K562 (cell line): ENCODE results near the gene UBE2R2. TPM values are rescaled to one million over a fixed set of nuclear protein-coding genes. Genes with fewer than 3 reads are reported as not detected.

Experiments
- ATAC-seq: fragments of 200-7000 bp; cut with Tn5 transposase; 3 replicates; pipeline ENCODE4 v1.9.1; 2020; ENCODE audit warnings: moderate library complexity
- BruUV-seq: library from RNA; stranded (reverse); fragments of 400-500 nt; replicated peaks from 2 replicates; lab custom pipeline; 2021; lab: Mats Ljungman, UMichigan
- CTCF ChIA-PET: fragments of 300-600 bp; formaldehyde crosslinking; extraction: SDS; loops from one replicate; lab custom pipeline; 2021; ENCODE audit warnings: low intra/inter-chr PET ratio; lab: Yijun Ruan, JAX
- POLR2A ChIA-PET: fragments of 300-600, 350-650 bp; sonication (Branson Sonifier 250); formaldehyde crosslinking; extraction: SDS; loops from one replicate; lab custom pipeline; 2021; ENCODE audit warnings: antibody characterized with exemption, inconsistent platforms; lab: Yijun Ruan, JAX
- DNase-seq, 4 experiments: peaks; one replicate each; pipeline versions ENCODE4 v3.0.0 to v3.0.0-alpha.2; 2011 to 2018; ENCODE audit warnings: low spot score in 3 of 4, mixed read lengths in 3 of 4; ENCODE audit errors: extremely low read depth in 1 of 4
- FAIRE-seq: peaks from 2 replicates; lab custom pipeline; 2011; peaks lifted over from hg19 to GRCh38; lab: Jason Lieb, UNC
- H2AFZ ChIP-seq: 2 replicates; pipeline ENCODE4 v1.6.0; 2011; ENCODE audit warnings: low read depth, low read length, control low read depth, inconsistent platforms
- H3K27ac ChIP-seq: fragments of 200-600 bp; 3 replicates; pipeline ENCODE4 v1.8.0; 2011; ENCODE audit warnings: low read depth, mild to moderate bottlenecking, control low read depth, inconsistent platforms, low read length, moderate library complexity, mixed read lengths; ENCODE audit errors: extremely low read depth
- H3K27me3 ChIP-seq, 2 experiments: fragments of 300-600 bp in 1 of 2; 2 replicates in 1 of 2; 3 replicates in 1 of 2; pipeline versions ENCODE4 v1.6.0 to v1.8.0; 2011; ENCODE audit warnings: inconsistent platforms in 2 of 2, low read length in 2 of 2, mild to moderate bottlenecking in 1 of 2, mixed read lengths in 1 of 2, moderate library complexity in 1 of 2; ENCODE audit not compliant: control insufficient read depth in 2 of 2, insufficient read depth in 2 of 2
- H3K36me3 ChIP-seq: fragments of 300-600 bp; 3 replicates; pipeline ENCODE4 v1.8.0; 2011; ENCODE audit warnings: mild to moderate bottlenecking, low read length, inconsistent platforms; ENCODE audit not compliant: control insufficient read depth, insufficient read depth
- H3K4me1 ChIP-seq, 2 experiments: fragments of 200-600 bp in 1 of 2; replicated peaks in 1 of 2; 2 replicates in 1 of 2; 3 replicates in 1 of 2; pipeline versions ENCODE4 v1.5.1 to v1.8.0; 2011; ENCODE audit warnings: inconsistent platforms in 2 of 2, low read length in 2 of 2, mild to moderate bottlenecking in 1 of 2, mixed read lengths in 1 of 2, moderate library complexity in 1 of 2; ENCODE audit not compliant: control insufficient read depth in 2 of 2, insufficient read depth in 2 of 2
- H3K4me2 ChIP-seq: 2 replicates; pipeline ENCODE4 v1.6.1; 2011; ENCODE audit warnings: low read length, control low read depth, inconsistent platforms, mixed read lengths; ENCODE audit not compliant: insufficient read depth
- H3K4me3 ChIP-seq: fragments of 200-600 bp; sonication (generic), shearing (Covaris generic); 2 replicates; pipeline ENCODE4 v1.5.1; 2016; ENCODE audit warnings: control low read depth, inconsistent platforms
- H3K79me2 ChIP-seq: fragments of 200-600 bp; 3 replicates; pipeline ENCODE4 v1.8.0; 2011; ENCODE audit warnings: low read length, inconsistent platforms; ENCODE audit not compliant: control insufficient read depth, insufficient read depth
- H3K9ac ChIP-seq, 2 experiments: 2 replicates each; pipeline versions ENCODE4 v1.6.0 to v1.6.1; 2011; ENCODE audit warnings: low read depth in 2 of 2, low read length in 2 of 2, control low read depth in 1 of 2, inconsistent platforms in 1 of 2, mild to moderate bottlenecking in 1 of 2, mixed read lengths in 1 of 2; ENCODE audit not compliant: insufficient read depth in 1 of 2
- H3K9me1 ChIP-seq: one replicate; pipeline ENCODE4 v1.6.0; 2011; ENCODE audit warnings: inconsistent platforms, mild to moderate bottlenecking, low read length, moderate library complexity; ENCODE audit not compliant: control insufficient read depth, insufficient read depth
- H3K9me3 ChIP-seq: replicated peaks from 2 replicates; pipeline ENCODE4 v1.5.1; 2011; ENCODE audit warnings: low read depth, low read length, inconsistent platforms; ENCODE audit not compliant: control insufficient read depth, insufficient read depth
- H4K20me1 ChIP-seq: replicated peaks from 2 replicates; pipeline ENCODE4 v1.6.1; 2011; ENCODE audit warnings: low read length, inconsistent platforms, mixed read lengths; ENCODE audit not compliant: control insufficient read depth, insufficient read depth
- CBFA2T2 ChIP-seq: fragments of 450-650 bp; conservative IDR thresholded peaks from 2 replicates; pipeline ENCODE4 v1.6.1; 2017; ENCODE audit warnings: mild to moderate bottlenecking
- DMBX1 ChIP-seq: fragments of 250-450 bp; sonication (Bioruptor Pico); IDR thresholded peaks from 2 replicates; pipeline ENCODE4 v1.8.0; 2022; ENCODE audit warnings: inconsistent platforms, mild to moderate bottlenecking, moderate library complexity, borderline replicate concordance
- EHMT2 ChIP-seq: fragments of 450-650 bp; IDR thresholded peaks from 2 replicates; pipeline ENCODE4 v1.6.1; 2018; ENCODE audit warnings: antibody characterized with exemption
- ETV5 ChIP-seq: sonication (generic); formaldehyde crosslinking; IDR thresholded peaks from 2 replicates; pipeline ENCODE4 v1.4.0; 2020; ENCODE audit warnings: low read depth, mild to moderate bottlenecking, missing genetic modification reagents
- GATAD2B ChIP-seq: fragments of 450-650 bp; IDR thresholded peaks from 2 replicates; pipeline ENCODE4 v1.6.1; 2017; ENCODE audit warnings: mild to moderate bottlenecking, borderline replicate concordance
- MYBL2 ChIP-seq, 2 experiments: fragments of 450-650 bp in 1 of 2; sonication (generic) in 1 of 2; formaldehyde crosslinking in 1 of 2; IDR thresholded peaks; 2 replicates each; pipeline versions ENCODE4 v1.6.1 to v1.8.1; 2017 to 2022; ENCODE audit warnings: borderline replicate concordance in 1 of 2, inconsistent platforms in 1 of 2, low read depth in 1 of 2, mild to moderate bottlenecking in 1 of 2, missing genetic modification reagents in 1 of 2, moderate library complexity in 1 of 2
- NR1H2 ChIP-seq: sonication (generic); formaldehyde crosslinking; IDR thresholded peaks from 2 replicates; pipeline ENCODE4 v1.4.0; 2020; ENCODE audit warnings: mild to moderate bottlenecking, missing genetic modification reagents
- RUNX1 ChIP-seq: sonication (generic); IDR thresholded peaks from 2 replicates; pipeline ENCODE4 v1.6.1; 2016; ENCODE audit warnings: antibody characterized with exemption, low read depth
- SUPT5H ChIP-seq: fragments of 450-650 bp; IDR thresholded peaks from 2 replicates; pipeline ENCODE4 v1.6.1; 2016
- ZBTB7A ChIP-seq: IDR thresholded peaks from 2 replicates; pipeline ENCODE4 v1.6.1; 2011; ENCODE audit warnings: low read depth, mild to moderate bottlenecking, low read length, moderate library complexity, borderline replicate concordance; ENCODE audit not compliant: control insufficient read depth
- ZNF23 ChIP-seq: fragments of 250-450 bp; sonication (Bioruptor Pico); IDR thresholded peaks from 2 replicates; pipeline ENCODE4 v1.4.0; 2020; ENCODE audit warnings: mild to moderate bottlenecking
- ZSCAN32 ChIP-seq: fragments of 450-650 bp; formaldehyde crosslinking; IDR thresholded peaks from 2 replicates; pipeline ENCODE4 v1.4.0; 2020; ENCODE audit warnings: mild to moderate bottlenecking, moderate library complexity
- WGBS: fragments of 100-300 bp; shearing (Covaris generic); methylation state at CpG from one replicate; pipeline ENCODE4 v1.1.6; 2016; ENCODE audit warnings: low coverage, mixed read lengths; ENCODE audit not compliant: insufficient coverage; ENCODE audit errors: missing lambda C conversion rate; 5-methylcytosine and 5-hydroxymethylcytosine counted together
- in situ Hi-C: fragments of 300-500 bp; cut with MboI; formaldehyde crosslinking; loops from 4 replicates; pipeline ENCODE4 v1.15.0; 2018; ENCODE audit warnings: inconsistent platforms, mixed read lengths
- intact Hi-C: fragments of 100-400 bp; cut with micrococcal nuclease; formaldehyde crosslinking; loops from 2 replicates; pipeline ENCODE4 v1.14.2; 2022
- polyA plus RNA-seq, 8 experiments: library from polyadenylated mRNA; depleted of rRNA in 4 of 8; stranded (reverse) in 5 of 8; unstranded in 3 of 8; fragments of >200 nt; fragmentation: Nextera tagmentation in 2 of 8; fragmentation: Illumina TruSeq in 1 of 8; extraction: Ambion mirVana in 2 of 8; extraction: Trizol in 1 of 8; gene quantifications; 2 replicates each; pipeline versions ENCODE4 v1.2.1 to v1.2.3, GENCODE V29; 2011 to 2014; ENCODE audit warnings: inconsistent platforms in 1 of 8, missing spikeins in 1 of 8
- total RNA-seq, 7 experiments: library from RNA; depleted of rRNA in 6 of 7; stranded (reverse); fragments of >200 nt in 6 of 7; fragmentation: Illumina TruSeq in 2 of 7; extraction: Trizol in 2 of 7; gene quantifications; 2 replicates each; pipeline versions ENCODE4 v1.2.1 to v1.2.3, GENCODE V29; 2011 to 2021; ENCODE audit warnings: low replicate concordance in 1 of 7

UBE2R2 gene
- total and polyA plus RNA-seq, 9 of the 15 experiments (the other 6 are each of a cell fraction or from before 2014, with no cell fraction given) = 7.8 to 26.2 (median 11.8) TPM

DNA sequence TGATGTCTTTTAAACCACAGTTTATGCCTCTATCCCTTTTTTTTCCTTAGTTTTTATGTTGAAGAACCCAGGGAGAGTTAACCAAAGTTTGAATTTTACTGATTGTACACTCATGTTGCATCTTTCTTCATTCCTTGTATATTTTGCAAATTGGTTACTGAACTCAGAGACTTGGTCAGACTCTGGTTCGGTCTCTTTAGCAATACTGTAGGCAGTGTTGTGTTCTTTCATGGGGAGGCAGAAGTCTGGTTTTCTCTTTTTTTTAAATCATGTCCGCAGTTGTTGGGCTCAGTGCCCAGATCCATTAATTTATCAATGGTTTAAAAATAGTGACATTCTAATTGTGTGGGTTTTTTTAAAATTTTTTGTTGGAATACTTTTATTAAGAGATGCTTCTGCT lies 23.4 kb downstream of the UBE2R2 start:
- DNase-seq (no peak), ATAC-seq (no peak), FAIRE-seq (no peak)
- Histone ChIP-seq H3K36me3 (no peaks in the 10 kb centered on the region), H3K27me3 (no peaks in the 10 kb centered on the region), H3K9ac (no peak overlapping the region), H3K4me1 (peaks cover 0 to 4% of the 10 kb centered on the region in 2 experiments; a peak in 1 of 5 replicates), H3K9me3 (no peaks in the 10 kb centered on the region), H3K4me2 (no peak overlapping the region), H3K9me1 (no peaks in the 10 kb centered on the region), H2AFZ (no peak overlapping the region), H3K4me3 (no peak overlapping the region), H3K79me2 (peaks cover 86% of the 10 kb centered on the region), H4K20me1 (no peaks in the 10 kb centered on the region), H3K27ac (no peak overlapping the region)
- TF ChIP-seq NR1H2 (CRISPR knock-in tag) = no peak
- no peak for TF ChIP-seq DMBX1
- no peak for TF ChIP-seq ZNF23 (CRISPR knock-in tag)
- no peak for TF ChIP-seq SUPT5H
- TF ChIP-seq ZBTB7A = no peak
- no peak for TF ChIP-seq EHMT2
- TF ChIP-seq MYBL2 (IDR thresholded peaks at IDR 0.05; ENCODE audit: low read depth) = no peak
- TF ChIP-seq MYBL2 (CRISPR knock-in tag; IDR thresholded peaks at IDR 0.05; ENCODE audit: borderline replicate concordance) = no peak
- no peak for TF ChIP-seq GATAD2B
- TF ChIP-seq ZSCAN32 (CRISPR knock-in tag) = no peak
- TF ChIP-seq RUNX1 = no peak
- no peak for TF ChIP-seq CBFA2T2
- no peak for TF ChIP-seq ETV5 (CRISPR knock-in tag)
- WGBS = 100% methylated on average over 2 of the region's 2 CpGs
- intact Hi-C loops = no loop called here
- BruUV-seq = no TSS peak
- in situ Hi-C loops = no loop called here
- ChIA-PET CTCF (no interaction called here), POLR2A (no interaction called here)
